Heart left ventricle (tissue), 13 donors: Measurements from ENCODE around the gene OR2AG2.

Experiments used
- POLR2A ChIP-seq, 2 donors: fragments of 450-650 bp; IDR thresholded peaks; one replicate each; pipeline ENCODE4 v1.6.1; 2017; ENCODE audit warnings: antibody characterized with exemption in 2 of 2, mild to moderate bottlenecking in 2 of 2, moderate library complexity in 2 of 2
- TF ChIP-seq, protein P1 (sequence below), 12 donors: fragments of 200-600 bp; sonication (generic) in 4 of 12; IDR thresholded peaks; one replicate each; pipeline versions ENCODE4 v1.5.0 to v1.8.0; 2018 to 2022; ENCODE audit warnings: antibody characterized with exemption in 12 of 12, mild to moderate bottlenecking in 5 of 12
- donor health status: ischemic (EF 13 %, LVEDD 7.1; RV severe dilation, severe dysfunction).
- donor health status: DM: no; HTN: yes; CAD: no.
- donor health status: DM: no; HTN: no; CAD: no.
- donor health status: ischemic (EF 25% LVEDD 6.9; RV normal size, moderate dysfunction).
- donor health status: ischemic (EF 25% LVEDD 5.7; RV mildly dilated, moderate dysfunction).
- donor health status: ischemic (EF 35%, LVEDD 5.7; RV mildly dilated, moderate dysfunction).
- donor health status: nonischemic (EF 11% LVEDD 7.7; RV severe dilation, severe dysfunction).
- donor health status: DM: yes; HTN: yes; CAD: no.
- donor health status: PGD.
- donor health status: ischemic (EF 29% LVEDD 5.4; RV normal size, mild dysfunction).
- donor health status: nonischemic (EF 23%, LVEDD 6.1; RV moderate dilation, normal function).

DNA sequence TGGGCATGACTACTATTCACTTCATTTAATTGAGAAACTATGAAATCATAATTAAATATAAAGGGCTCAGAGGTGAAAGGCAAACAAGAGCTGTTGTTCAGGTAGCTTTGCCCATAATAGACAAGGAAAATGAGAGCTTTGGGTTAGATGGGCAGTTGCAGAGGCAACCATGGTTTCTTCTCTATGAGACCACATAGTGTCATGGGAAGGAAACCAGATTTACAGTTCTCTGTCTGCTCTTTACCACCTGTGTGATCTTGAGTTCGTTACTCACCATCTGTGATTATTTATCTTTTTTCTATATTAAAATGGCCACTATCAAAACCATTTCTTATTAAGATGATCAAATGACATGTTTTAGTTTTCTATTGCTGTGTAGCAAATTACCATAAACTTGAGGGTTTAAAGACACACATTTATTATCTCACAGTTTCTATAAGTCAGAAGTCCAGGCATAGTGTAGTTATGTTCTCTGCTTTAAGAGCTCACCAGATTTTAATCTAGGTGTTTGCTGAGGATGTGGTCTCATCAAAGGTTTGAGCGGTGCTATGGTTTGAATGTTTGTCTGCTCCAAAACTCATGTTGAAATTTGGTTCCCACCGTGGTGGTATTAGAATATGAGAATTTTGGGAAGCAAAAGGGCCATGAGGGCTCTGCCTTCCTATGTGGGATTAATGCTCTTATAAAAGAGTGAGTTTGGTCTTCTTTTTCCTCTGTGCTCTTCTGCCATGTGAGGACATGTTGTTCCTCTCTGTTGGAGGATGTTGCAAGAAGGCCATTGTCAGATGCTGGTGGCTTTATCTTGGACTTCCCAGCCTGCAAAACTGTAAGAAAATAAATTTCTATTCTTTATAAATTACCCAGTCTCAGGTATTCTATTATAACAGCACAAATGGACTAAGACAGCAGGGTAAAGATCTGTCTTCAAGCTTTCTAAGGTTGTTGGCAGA lies 38.2 kb downstream of the OR2AG2 start:
- no peak for TF ChIP-seq POLR2A (IDR thresholded peaks at IDR 0.05)
- TF ChIP-seq, protein P1, sequence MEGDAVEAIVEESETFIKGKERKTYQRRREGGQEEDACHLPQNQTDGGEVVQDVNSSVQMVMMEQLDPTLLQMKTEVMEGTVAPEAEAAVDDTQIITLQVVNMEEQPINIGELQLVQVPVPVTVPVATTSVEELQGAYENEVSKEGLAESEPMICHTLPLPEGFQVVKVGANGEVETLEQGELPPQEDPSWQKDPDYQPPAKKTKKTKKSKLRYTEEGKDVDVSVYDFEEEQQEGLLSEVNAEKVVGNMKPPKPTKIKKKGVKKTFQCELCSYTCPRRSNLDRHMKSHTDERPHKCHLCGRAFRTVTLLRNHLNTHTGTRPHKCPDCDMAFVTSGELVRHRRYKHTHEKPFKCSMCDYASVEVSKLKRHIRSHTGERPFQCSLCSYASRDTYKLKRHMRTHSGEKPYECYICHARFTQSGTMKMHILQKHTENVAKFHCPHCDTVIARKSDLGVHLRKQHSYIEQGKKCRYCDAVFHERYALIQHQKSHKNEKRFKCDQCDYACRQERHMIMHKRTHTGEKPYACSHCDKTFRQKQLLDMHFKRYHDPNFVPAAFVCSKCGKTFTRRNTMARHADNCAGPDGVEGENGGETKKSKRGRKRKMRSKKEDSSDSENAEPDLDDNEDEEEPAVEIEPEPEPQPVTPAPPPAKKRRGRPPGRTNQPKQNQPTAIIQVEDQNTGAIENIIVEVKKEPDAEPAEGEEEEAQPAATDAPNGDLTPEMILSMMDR (IDR thresholded peaks at IDR 0.05), result no peak
